HepG2 (cell line): ENCODE results near the gene AMIGO3. TPM values are rescaled to one million over a fixed set of nuclear protein-coding genes. Genes with fewer than 3 reads are reported as not detected.

Experiments
- ATAC-seq: fragments of 200-7000 bp; cut with Tn5 transposase; 3 replicates; pipeline ENCODE4 v1.9.1; 2020; ENCODE audit warnings: mild to moderate bottlenecking, moderate library complexity
- BruUV-seq: library from RNA; stranded (reverse); fragments of 400-500 nt; replicated peaks from 2 replicates; lab custom pipeline; 2021; lab: Mats Ljungman, UMichigan
- CTCF ChIA-PET: fragments of 300-600 bp; formaldehyde crosslinking; extraction: SDS; loops from one replicate; lab custom pipeline; 2021; ENCODE audit warnings: low total read pairs, inconsistent platforms, low intra/inter-chr PET ratio; lab: Yijun Ruan, JAX
- POLR2A ChIA-PET: fragments of 350-600 bp; sonication (Branson Sonifier 250); formaldehyde crosslinking; loops from one replicate; lab custom pipeline; 2020; ENCODE audit warnings: antibody characterized with exemption, inconsistent platforms; lab: Yijun Ruan, JAX
- DNase-seq: peaks from one replicate; pipeline ENCODE4 v3.0.0-alpha.2; 2015; ENCODE audit warnings: low spot score
- FAIRE-seq: peaks from 3 replicates; lab custom pipeline; 2011; peaks lifted over from hg19 to GRCh38; lab: Jason Lieb, UNC
- H2AFZ ChIP-seq: one replicate; pipeline ENCODE4 v1.6.1; 2011; ENCODE audit warnings: low read length, inconsistent platforms
- H3K27ac ChIP-seq: fragments of 300-600 bp; 3 replicates; pipeline ENCODE4 v1.8.0; 2011; ENCODE audit warnings: mixed run types, mild to moderate bottlenecking, mixed read lengths, low read length, inconsistent platforms; ENCODE audit not compliant: insufficient read depth; ENCODE audit errors: extremely low read length
- H3K27me3 ChIP-seq, 2 experiments: fragments of 200-600 bp in 1 of 2; 2 replicates in 1 of 2; 3 replicates in 1 of 2; pipeline versions ENCODE4 v1.6.0 to v1.8.0; 2011; ENCODE audit warnings: low read length in 2 of 2, mild to moderate bottlenecking in 2 of 2, moderate library complexity in 2 of 2, inconsistent platforms in 1 of 2; ENCODE audit not compliant: insufficient read depth in 2 of 2, control insufficient read depth in 1 of 2
- H3K36me3 ChIP-seq, 2 experiments: fragments of 200-600 bp in 1 of 2; replicated peaks in 1 of 2; 2 replicates in 1 of 2; 3 replicates in 1 of 2; pipeline versions ENCODE4 v1.5.1 to v1.8.0; 2011; ENCODE audit warnings: low read length in 2 of 2, inconsistent platforms in 1 of 2; ENCODE audit not compliant: insufficient read depth in 2 of 2, control insufficient read depth in 1 of 2
- H3K4me1 ChIP-seq: 2 replicates; pipeline ENCODE4 v1.5.1; 2012; ENCODE audit warnings: low read length, inconsistent platforms; ENCODE audit not compliant: insufficient read depth
- H3K4me2 ChIP-seq: 2 replicates; pipeline ENCODE4 v1.6.0; 2011; ENCODE audit warnings: low read depth, low read length, inconsistent platforms
- H3K4me3 ChIP-seq, 3 experiments: fragments of 200-600 bp in 1 of 3; sonication (generic), shearing (Covaris generic) in 1 of 3; replicated peaks in 1 of 3; 2 replicates each; pipeline ENCODE4 v1.5.1; 2011 to 2016; ENCODE audit warnings: low read length in 3 of 3, inconsistent platforms in 2 of 3, low read depth in 2 of 3, mild to moderate bottlenecking in 2 of 3, control low read depth in 1 of 3, mixed read lengths in 1 of 3; ENCODE audit not compliant: insufficient read depth in 1 of 3
- H3K79me2 ChIP-seq: one replicate; pipeline ENCODE4 v1.6.1; 2011; ENCODE audit warnings: low read length, inconsistent platforms; ENCODE audit not compliant: insufficient read depth
- H3K9ac ChIP-seq: 2 replicates; pipeline ENCODE4 v1.6.0; 2011; ENCODE audit warnings: mild to moderate bottlenecking, low read depth, low read length, inconsistent platforms; ENCODE audit not compliant: insufficient read depth
- H3K9me3 ChIP-seq: 2 replicates; pipeline ENCODE4 v1.5.1; 2012; ENCODE audit warnings: mild to moderate bottlenecking, low read length
- H4K20me1 ChIP-seq: 2 replicates; pipeline ENCODE4 v1.6.0; 2011; ENCODE audit warnings: inconsistent platforms, mild to moderate bottlenecking, low read length, moderate library complexity; ENCODE audit not compliant: insufficient read depth
- CBFB ChIP-seq: sonication (generic); formaldehyde crosslinking; IDR thresholded peaks from 2 replicates; pipeline ENCODE4 v1.4.0; 2020; ENCODE audit warnings: missing genetic modification reagents
- EED ChIP-seq: sonication (generic); formaldehyde crosslinking; IDR thresholded peaks from 2 replicates; pipeline ENCODE4 v1.5.0; 2020; ENCODE audit warnings: mild to moderate bottlenecking, missing genetic modification reagents
- IRX3 ChIP-seq: sonication (generic); formaldehyde crosslinking; IDR thresholded peaks from 2 replicates; pipeline ENCODE4 v1.8.1; 2023; ENCODE audit warnings: mild to moderate bottlenecking, low read depth, missing genetic modification reagents, borderline replicate concordance
- MTA1 ChIP-seq: sonication (generic); formaldehyde crosslinking; IDR thresholded peaks from 2 replicates; pipeline ENCODE4 v1.4.0; 2020; ENCODE audit warnings: missing genetic modification reagents, mild to moderate bottlenecking, borderline replicate concordance
- RXRB ChIP-seq: IDR thresholded peaks from 2 replicates; pipeline ENCODE4 v1.6.1; 2016; ENCODE audit warnings: borderline replicate concordance, missing genetic modification reagents, missing compliant biosample characterization
- SRY ChIP-seq: sonication (generic); formaldehyde crosslinking; IDR thresholded peaks from 2 replicates; pipeline ENCODE4 v1.8.0; 2022; ENCODE audit warnings: mild to moderate bottlenecking, missing genetic modification reagents
- TAF1 ChIP-seq: sonication (generic); formaldehyde crosslinking; IDR thresholded peaks from 2 replicates; pipeline ENCODE4 v1.4.0; 2020; ENCODE audit warnings: missing genetic modification reagents
- ZBTB38 ChIP-seq: sonication (generic); formaldehyde crosslinking; IDR thresholded peaks from 2 replicates; pipeline ENCODE4 v1.5.1; 2020; ENCODE audit warnings: mild to moderate bottlenecking, missing genetic modification reagents
- ZMYM2 ChIP-seq: sonication (generic); formaldehyde crosslinking; IDR thresholded peaks from 2 replicates; pipeline ENCODE4 v1.8.0; 2022; ENCODE audit warnings: mild to moderate bottlenecking, missing genetic modification reagents
- ZNF264 ChIP-seq: sonication (generic); formaldehyde crosslinking; IDR thresholded peaks from 2 replicates; pipeline ENCODE4 v1.4.0; 2020; ENCODE audit warnings: missing genetic modification reagents
- ZNF432 ChIP-seq: sonication (generic); formaldehyde crosslinking; IDR thresholded peaks from 2 replicates; pipeline ENCODE4 v1.5.0; 2020; ENCODE audit warnings: missing genetic modification reagents, mild to moderate bottlenecking, borderline replicate concordance
- ZNF546 ChIP-seq: sonication (generic); formaldehyde crosslinking; conservative IDR thresholded peaks from 2 replicates; pipeline ENCODE4 v1.8.1; 2023; ENCODE audit warnings: mild to moderate bottlenecking, missing genetic modification reagents
- ZNF589 ChIP-seq: sonication (generic); formaldehyde crosslinking; conservative IDR thresholded peaks from 2 replicates; pipeline ENCODE4 v1.8.0; 2022; ENCODE audit warnings: mild to moderate bottlenecking, moderate library complexity, missing genetic modification reagents
- ZNF83 ChIP-seq: sonication (generic); formaldehyde crosslinking; IDR thresholded peaks from 2 replicates; pipeline ENCODE4 v1.4.0; 2020; ENCODE audit warnings: missing genetic modification reagents, mild to moderate bottlenecking, borderline replicate concordance
- WGBS: methylation state at CpG from one replicate; pipeline ENCODE4 v1.1.6; 2017; ENCODE audit warnings: low lambda C conversion rate; 5-methylcytosine and 5-hydroxymethylcytosine counted together
- in situ Hi-C: cut with HindIII; loops from 2 replicates; pipeline ENCODE4 v1.10.0; 2017; ENCODE audit warnings: low pct_unique_long_range_greater_than_20kb; ENCODE audit not compliant: extremely low pct_ligation_motif_present
- intact Hi-C: fragments of 100-400 bp; cut with micrococcal nuclease; formaldehyde crosslinking; loops from one replicate; pipeline ENCODE4 v1.10.0; 2022; ENCODE audit not compliant: unreplicated experiment
- polyA plus RNA-seq, 8 experiments: library from polyadenylated mRNA; depleted of rRNA in 3 of 8; stranded (reverse) in 7 of 8; unstranded in 1 of 8; fragments of >200 nt; fragmentation: Illumina TruSeq in 4 of 8; extraction: Trizol in 4 of 8; gene quantifications; 2 replicates each; pipeline versions ENCODE4 v1.2.1 to v1.2.3, GENCODE V29; 2011 to 2016; ENCODE audit warnings: low read depth in 4 of 8, missing spikeins in 1 of 8, mixed read lengths in 1 of 8; ENCODE audit not compliant: insufficient read depth in 1 of 8
- total RNA-seq, 5 experiments: library from RNA; depleted of rRNA; stranded (reverse); fragments of >200 nt; fragmentation: Illumina TruSeq; extraction: Trizol; gene quantifications; 2 replicates each; pipeline ENCODE4 v1.2.3, GENCODE V29; 2016; ENCODE audit warnings: low read depth in 1 of 5
- TF ChIP-seq, protein P1 (sequence below): sonication (generic); formaldehyde crosslinking; IDR thresholded peaks from 2 replicates; pipeline ENCODE4 v1.5.1; 2020; ENCODE audit warnings: missing genetic modification reagents, mild to moderate bottlenecking, borderline replicate concordance
- TF ChIP-seq, protein P2 (sequence below): fragments of 450-650 bp; IDR thresholded peaks from 2 replicates; pipeline ENCODE4 v1.6.1; 2017
- TF ChIP-seq, protein P3 (sequence below): sonication (generic); formaldehyde crosslinking; IDR thresholded peaks from 2 replicates; pipeline ENCODE4; 2020; ENCODE audit warnings: missing genetic modification reagents, mild to moderate bottlenecking, borderline replicate concordance

The AMIGO3 gene
- total and polyA plus RNA-seq, 2 of the 13 experiments (the other 11 are each of a cell fraction or from before 2014, with no cell fraction given): 0.35 TPM; not detected in 1

DNA sequence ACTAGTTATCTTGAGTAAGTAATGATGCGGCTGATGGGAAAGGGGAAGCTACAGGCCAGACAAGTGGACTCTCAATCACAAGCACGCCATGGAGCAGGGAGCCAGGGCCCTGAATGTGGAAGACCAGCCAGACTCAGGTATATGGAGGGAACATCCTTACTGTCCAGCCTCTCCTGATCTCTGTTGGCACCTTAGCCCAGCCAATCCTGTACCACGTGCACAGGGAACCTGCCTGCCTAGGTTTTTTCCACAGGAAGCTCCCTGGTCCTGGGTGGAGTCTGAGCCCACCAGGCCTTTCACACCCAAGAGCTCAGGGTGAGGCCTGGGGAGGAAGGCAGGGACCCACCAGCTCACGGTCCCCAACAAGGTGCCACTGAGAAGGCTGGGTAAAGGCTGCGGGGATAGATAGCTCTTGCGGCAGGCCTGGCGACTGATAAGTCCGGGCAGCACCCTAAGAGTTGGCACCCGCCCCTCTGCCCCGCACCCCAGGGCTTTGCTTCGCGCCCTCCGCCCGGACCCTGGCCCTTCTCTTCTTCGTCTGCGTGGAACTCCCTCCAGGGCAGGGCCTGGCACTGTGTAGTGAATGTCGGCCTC, 46.3 kb downstream of the AMIGO3 start:
- peak; percentile 56 for FAIRE-seq
- CTCF ChIA-PET: interaction anchor here (2.7 kb wide), 1 partner anchor 133 kb away, joined by 31 read pairs; no protein-coding TSS in a partner anchor
- TF ChIP-seq ZBTB38 (no peak; the same call in 1 of the 2 replicates), MTA1 (CRISPR knock-in tag) (no peak), ZNF264 (CRISPR knock-in tag) (0 out of 2 replicates have a peak, but pooled peaks have one; percentile 13), EED (CRISPR knock-in tag) (no peak), SRY (CRISPR knock-in tag) (no peak), ZMYM2 (CRISPR knock-in tag) (peak; percentile 27; the same call in 1 of the 2 replicates), IRX3 (CRISPR knock-in tag) (no peak), ZNF83 (CRISPR knock-in tag) (no peak), ZNF546 (0 out of 2 replicates have a peak, but pooled peaks have one; percentile 27), ZNF589 (CRISPR knock-in tag) (no peak), ZNF432 (no peak), TAF1 (CRISPR knock-in tag) (peak; percentile 59; the same call in 1 of the 2 replicates), RXRB (no peak), CBFB (CRISPR knock-in tag) (no peak; the same call in 1 of the 2 replicates)
- TF ChIP-seq, protein P1, sequence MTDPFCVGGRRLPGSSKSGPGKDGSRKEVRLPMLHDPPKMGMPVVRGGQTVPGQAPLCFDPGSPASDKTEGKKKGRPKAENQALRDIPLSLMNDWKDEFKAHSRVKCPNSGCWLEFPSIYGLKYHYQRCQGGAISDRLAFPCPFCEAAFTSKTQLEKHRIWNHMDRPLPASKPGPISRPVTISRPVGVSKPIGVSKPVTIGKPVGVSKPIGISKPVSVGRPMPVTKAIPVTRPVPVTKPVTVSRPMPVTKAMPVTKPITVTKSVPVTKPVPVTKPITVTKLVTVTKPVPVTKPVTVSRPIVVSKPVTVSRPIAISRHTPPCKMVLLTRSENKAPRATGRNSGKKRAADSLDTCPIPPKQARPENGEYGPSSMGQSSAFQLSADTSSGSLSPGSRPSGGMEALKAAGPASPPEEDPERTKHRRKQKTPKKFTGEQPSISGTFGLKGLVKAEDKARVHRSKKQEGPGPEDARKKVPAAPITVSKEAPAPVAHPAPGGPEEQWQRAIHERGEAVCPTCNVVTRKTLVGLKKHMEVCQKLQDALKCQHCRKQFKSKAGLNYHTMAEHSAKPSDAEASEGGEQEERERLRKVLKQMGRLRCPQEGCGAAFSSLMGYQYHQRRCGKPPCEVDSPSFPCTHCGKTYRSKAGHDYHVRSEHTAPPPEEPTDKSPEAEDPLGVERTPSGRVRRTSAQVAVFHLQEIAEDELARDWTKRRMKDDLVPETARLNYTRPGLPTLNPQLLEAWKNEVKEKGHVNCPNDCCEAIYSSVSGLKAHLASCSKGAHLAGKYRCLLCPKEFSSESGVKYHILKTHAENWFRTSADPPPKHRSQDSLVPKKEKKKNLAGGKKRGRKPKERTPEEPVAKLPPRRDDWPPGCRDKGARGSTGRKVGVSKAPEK (CRISPR knock-in tag): no peak
- TF ChIP-seq, protein P2, sequence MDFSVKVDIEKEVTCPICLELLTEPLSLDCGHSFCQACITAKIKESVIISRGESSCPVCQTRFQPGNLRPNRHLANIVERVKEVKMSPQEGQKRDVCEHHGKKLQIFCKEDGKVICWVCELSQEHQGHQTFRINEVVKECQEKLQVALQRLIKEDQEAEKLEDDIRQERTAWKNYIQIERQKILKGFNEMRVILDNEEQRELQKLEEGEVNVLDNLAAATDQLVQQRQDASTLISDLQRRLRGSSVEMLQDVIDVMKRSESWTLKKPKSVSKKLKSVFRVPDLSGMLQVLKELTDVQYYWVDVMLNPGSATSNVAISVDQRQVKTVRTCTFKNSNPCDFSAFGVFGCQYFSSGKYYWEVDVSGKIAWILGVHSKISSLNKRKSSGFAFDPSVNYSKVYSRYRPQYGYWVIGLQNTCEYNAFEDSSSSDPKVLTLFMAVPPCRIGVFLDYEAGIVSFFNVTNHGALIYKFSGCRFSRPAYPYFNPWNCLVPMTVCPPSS: no peak
- TF ChIP-seq, protein P3, sequence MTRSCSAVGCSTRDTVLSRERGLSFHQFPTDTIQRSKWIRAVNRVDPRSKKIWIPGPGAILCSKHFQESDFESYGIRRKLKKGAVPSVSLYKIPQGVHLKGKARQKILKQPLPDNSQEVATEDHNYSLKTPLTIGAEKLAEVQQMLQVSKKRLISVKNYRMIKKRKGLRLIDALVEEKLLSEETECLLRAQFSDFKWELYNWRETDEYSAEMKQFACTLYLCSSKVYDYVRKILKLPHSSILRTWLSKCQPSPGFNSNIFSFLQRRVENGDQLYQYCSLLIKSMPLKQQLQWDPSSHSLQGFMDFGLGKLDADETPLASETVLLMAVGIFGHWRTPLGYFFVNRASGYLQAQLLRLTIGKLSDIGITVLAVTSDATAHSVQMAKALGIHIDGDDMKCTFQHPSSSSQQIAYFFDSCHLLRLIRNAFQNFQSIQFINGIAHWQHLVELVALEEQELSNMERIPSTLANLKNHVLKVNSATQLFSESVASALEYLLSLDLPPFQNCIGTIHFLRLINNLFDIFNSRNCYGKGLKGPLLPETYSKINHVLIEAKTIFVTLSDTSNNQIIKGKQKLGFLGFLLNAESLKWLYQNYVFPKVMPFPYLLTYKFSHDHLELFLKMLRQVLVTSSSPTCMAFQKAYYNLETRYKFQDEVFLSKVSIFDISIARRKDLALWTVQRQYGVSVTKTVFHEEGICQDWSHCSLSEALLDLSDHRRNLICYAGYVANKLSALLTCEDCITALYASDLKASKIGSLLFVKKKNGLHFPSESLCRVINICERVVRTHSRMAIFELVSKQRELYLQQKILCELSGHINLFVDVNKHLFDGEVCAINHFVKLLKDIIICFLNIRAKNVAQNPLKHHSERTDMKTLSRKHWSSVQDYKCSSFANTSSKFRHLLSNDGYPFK: 0 out of 2 replicates have a peak, but pooled peaks have one; percentile 18

More for the DNA sequence above, 46.3 kb downstream of the AMIGO3 start:
- H3K79me2 ChIP-seq: peaks cover 22% of the 10 kb centered on the region
- H3K4me2 ChIP-seq: peak overlapping the region; percentile 91
- H3K9me3 ChIP-seq: no peaks in the 10 kb centered on the region
- peaks cover 12 to 27% of the 10 kb centered on the region in 2 experiments for H3K36me3 ChIP-seq
- POLR2A ChIA-PET: interaction anchor here (0.6 to 3.3 kb wide), 8 partner anchors 16 to 333 kb away, joined by 3 to 98 read pairs (median 4); partner anchors contain the start of genes DAG1, MST1 and RNF123
- WGBS: 35% methylated on average over 3 of the region's 17 CpGs
- H3K4me3 ChIP-seq: peak overlapping the region; percentile 67 to 99 (median 80)
- H3K27ac ChIP-seq: peak overlapping the region; percentile 85
- H4K20me1 ChIP-seq: no peaks in the 10 kb centered on the region
- in situ Hi-C loops (loop anchor here (5.0 to 10.0 kb wide), 2 partner anchors 108 to 136 kb away; no protein-coding TSS in a partner anchor), intact Hi-C loops (loop anchor here (5.0 kb wide), 2 partner anchors 66 to 206 kb away; no protein-coding TSS in a partner anchor)
- ATAC-seq: peak; percentile 2
- no peaks in the 10 kb centered on the region for H3K27me3 ChIP-seq
- peaks cover 70% of the 10 kb centered on the region for H3K4me1 ChIP-seq
- peak; percentile 45 for DNase-seq
- no peak overlapping the region for H2AFZ ChIP-seq
- peak overlapping the region; percentile 86 for H3K9ac ChIP-seq
- BruUV-seq: TSS peak; percentile 77
